PC-9 (cell line): ENCODE results near the gene TOR4A.

Source experiments
- CTCF ChIP-seq: fragments of 200-600 bp; sonication (generic); conservative IDR thresholded peaks from 2 replicates; pipeline ENCODE4 v1.6.1; 2017; ENCODE audit warnings: mixed run types, antibody characterized with exemption, mild to moderate bottlenecking, moderate library complexity
- EZH2 ChIP-seq: fragments of 200-600 bp; sonication (generic); IDR thresholded peaks from 2 replicates; pipeline ENCODE4 v1.8.0; 2017; ENCODE audit warnings: antibody characterized with exemption, low read depth

GRCh38 chr9:137263506-137263905 lies 14.0 kb upstream of the TOR4A start:
- TF ChIP-seq EZH2: no peak
- TF ChIP-seq CTCF: no peak
